CD14-positive monocyte (primary cell): Measurements from ENCODE around the gene PRRX2. TPM values are rescaled to one million over a fixed set of nuclear protein-coding genes. Genes with fewer than 3 reads are reported as not detected.

Source experiments
- DNase-seq, 3 donors: peaks; one replicate each; pipeline ENCODE4 v3.0.0-alpha.2; 2011 to 2022
- H2AFZ ChIP-seq: 2 replicates; pipeline ENCODE4 v1.6.0; 2012; ENCODE audit warnings: mild to moderate bottlenecking, low read depth, low read length, inconsistent platforms; ENCODE audit not compliant: insufficient read depth, poor library complexity, severe bottlenecking
- H3K27ac ChIP-seq, 2 donors: 1 replicate in 1 of 2; 2 replicates in 1 of 2; pipeline ENCODE4 v1.5.1; 2012 to 2013; ENCODE audit warnings: low read length in 2 of 2, control low read depth in 1 of 2, inconsistent platforms in 1 of 2, low read depth in 1 of 2, mild to moderate bottlenecking in 1 of 2
- H3K27me3 ChIP-seq, 2 donors: one replicate each; pipeline versions ENCODE4 v1.6.0 to v1.6.1; 2011 to 2013; ENCODE audit warnings: low read length in 2 of 2; ENCODE audit not compliant: control insufficient read depth in 2 of 2, insufficient read depth in 2 of 2
- H3K36me3 ChIP-seq, 2 donors: replicated peaks in 1 of 2; 1 replicate in 1 of 2; 2 replicates in 1 of 2; pipeline versions ENCODE4 v1.5.1 to v1.6.1; 2012 to 2013; ENCODE audit warnings: low read length in 2 of 2, control low read depth in 1 of 2, inconsistent platforms in 1 of 2, mild to moderate bottlenecking in 1 of 2; ENCODE audit not compliant: insufficient read depth in 2 of 2, control insufficient read depth in 1 of 2
- H3K4me1 ChIP-seq, 2 donors: 1 replicate in 1 of 2; 2 replicates in 1 of 2; pipeline versions ENCODE4 v1.5.1 to v1.6.1; 2012 to 2013; ENCODE audit warnings: low read length in 2 of 2, control low read depth in 1 of 2, inconsistent platforms in 1 of 2, mild to moderate bottlenecking in 1 of 2, moderate library complexity in 1 of 2; ENCODE audit not compliant: insufficient read depth in 2 of 2, control insufficient read depth in 1 of 2
- H3K4me2 ChIP-seq: replicated peaks from 2 replicates; pipeline ENCODE3; 2012; ENCODE audit warnings: low read length, moderate library complexity, mild to moderate bottlenecking; ENCODE audit not compliant: poor library complexity, severe bottlenecking; ENCODE audit errors: extremely low read depth
- H3K4me3 ChIP-seq, 3 experiments: fragments of 200-600 bp in 1 of 3; sonication (generic) in 1 of 3; replicated peaks in 1 of 3; 1 replicate in 2 of 3; 2 replicates in 1 of 3; pipeline ENCODE4 v1.5.1; 2011 to 2013; ENCODE audit warnings: low read length in 3 of 3, mild to moderate bottlenecking in 3 of 3, control low read depth in 2 of 3, low read depth in 2 of 3, inconsistent platforms in 1 of 3, moderate library complexity in 1 of 3
- H3K79me2 ChIP-seq: 2 replicates; pipeline ENCODE4 v1.6.0; 2012; ENCODE audit warnings: mild to moderate bottlenecking, control low read depth, inconsistent platforms, low read length, moderate library complexity; ENCODE audit not compliant: insufficient read depth
- H3K9ac ChIP-seq: 2 replicates; pipeline ENCODE4 v1.6.0; 2017; ENCODE audit warnings: low read length, mild to moderate bottlenecking; ENCODE audit not compliant: insufficient read depth, poor library complexity, severe bottlenecking
- H3K9me3 ChIP-seq, 2 donors: replicated peaks in 1 of 2; 1 replicate in 1 of 2; 2 replicates in 1 of 2; pipeline versions ENCODE4 v1.5.1 to v1.6.1; 2012 to 2013; ENCODE audit warnings: low read length in 2 of 2, control low read depth in 1 of 2; ENCODE audit not compliant: control insufficient read depth in 1 of 2, insufficient read depth in 1 of 2
- H4K20me1 ChIP-seq: 2 replicates; pipeline ENCODE4 v1.6.0; 2012; ENCODE audit warnings: mild to moderate bottlenecking, low read length, control low read depth, moderate library complexity; ENCODE audit not compliant: insufficient read depth
- H3K27ac Mint-ChIP-seq, 7 donors: one replicate each; pipeline ENCODE4 v1.8.0; 2020; ENCODE audit warnings: mild to moderate bottlenecking in 7 of 7, mixed read lengths in 7 of 7, moderate library complexity in 6 of 7, inconsistent platforms in 2 of 7
- H3K27me3 Mint-ChIP-seq, 3 donors: one replicate each; pipeline ENCODE4 v1.8.0; 2021 to 2022; ENCODE audit warnings: low read depth in 3 of 3, mild to moderate bottlenecking in 3 of 3, mixed read lengths in 3 of 3, moderate library complexity in 3 of 3, inconsistent platforms in 1 of 3
- H3K36me3 Mint-ChIP-seq, 2 donors: one replicate each; pipeline ENCODE4 v1.8.0; 2020; ENCODE audit warnings: mixed read lengths in 2 of 2, inconsistent platforms in 1 of 2, mild to moderate bottlenecking in 1 of 2
- H3K4me1 Mint-ChIP-seq: one replicate; pipeline ENCODE4 v1.8.0; 2020; ENCODE audit warnings: mild to moderate bottlenecking, mixed read lengths
- H3K4me3 Mint-ChIP-seq, 2 donors: one replicate each; pipeline ENCODE4 v1.8.0; 2020; ENCODE audit warnings: mild to moderate bottlenecking in 2 of 2, mixed read lengths in 2 of 2, moderate library complexity in 1 of 2
- H3K9me3 Mint-ChIP-seq, 7 donors: one replicate each; pipeline ENCODE4 v1.8.0; 2020 to 2022; ENCODE audit warnings: mixed read lengths in 7 of 7, mild to moderate bottlenecking in 6 of 7, moderate library complexity in 6 of 7, inconsistent platforms in 2 of 7
- CTCF ChIP-seq: fragments of 200-600 bp; IDR thresholded peaks from one replicate; pipeline ENCODE4 v1.8.0; 2022; ENCODE audit warnings: antibody characterized with exemption, mild to moderate bottlenecking
- WGBS: methylation state at CpG from one replicate; pipeline ENCODE4 v1.1.5; 2013; ENCODE audit warnings: missing lambda C conversion rate; ENCODE audit not compliant: insufficient coverage; 5-methylcytosine and 5-hydroxymethylcytosine counted together
- intact Hi-C, 2 donors: fragments of 100-400 bp; cut with micrococcal nuclease; formaldehyde crosslinking; loops; one replicate each; pipeline versions ENCODE4 v1.15.0 to v1.15.1; 2023
- polyA plus RNA-seq, 3 donors: library from polyadenylated mRNA; depleted of rRNA in 1 of 3; unstranded in 2 of 3; stranded (reverse) in 1 of 3; fragments of 300-500 nt in 2 of 3; fragments of >200 nt in 1 of 3; fragmentation: Illumina TruSeq in 2 of 3; gene quantifications; 1 replicate in 2 of 3; 2 replicates in 1 of 3; pipeline ENCODE4 v1.2.3, GENCODE V29; 2012 to 2021

Gene PRRX2
- polyA plus RNA-seq, 3 donors = not detected

- Mint-ChIP-seq H3K9me3 (peaks cover 0 to 4% (median 0%) of the 10 kb centered on the region in 7 donors), H3K36me3 (no peaks in the 10 kb centered on the region), H3K27ac (no peak overlapping the region), H3K27me3 (peaks cover 51 to 75% (median 51%) of the 10 kb centered on the region in 3 donors), H3K4me3 (peak overlapping the region in 1 of 2 donors; percentile 13), H3K4me1 (peaks cover 5% of the 10 kb centered on the region)
- no peak for DNase-seq
- TF ChIP-seq CTCF = no peak
- WGBS = no CpG with 5 or more reads among the region's 3 CpGs
- Histone ChIP-seq H2AFZ (no peak overlapping the region), H4K20me1 (no peaks in the 10 kb centered on the region), H3K4me1 (no peaks in the 10 kb centered on the region), H3K4me2 (no peak overlapping the region), H3K27me3 (peaks cover 9 to 45% of the 10 kb centered on the region in 2 donors), H3K9ac (no peak overlapping the region), H3K27ac (no peak overlapping the region), H3K4me3 (no peak overlapping the region), H3K9me3 (peaks cover 0 to 5% of the 10 kb centered on the region in 2 donors), H3K36me3 (no peaks in the 10 kb centered on the region), H3K79me2 (no peaks in the 10 kb centered on the region)
- intact Hi-C loops = no loop called here
Measured at GRCh38 chr9:129695870-129696269, 30.4 kb downstream of the PRRX2 start.

GRCh38 chr9:129696944-129697655 is 31.7 kb downstream of the PRRX2 start:
- no peak overlapping the region for H3K4me3 ChIP-seq
- H3K9me3 Mint-ChIP-seq = peaks cover 0 to 4% (median 0%) of the 10 kb centered on the region in 7 donors
- 7% methylated on average over 58 of the region's 71 CpGs for WGBS
- no peaks in the 10 kb centered on the region for H3K4me1 ChIP-seq
- no peaks in the 10 kb centered on the region for H3K36me3 ChIP-seq
- H3K27ac Mint-ChIP-seq = peak overlapping the region in 1 of 7 donors; percentile 9
- no peak for TF ChIP-seq CTCF
- intact Hi-C loops = no loop called here
- H3K36me3 Mint-ChIP-seq = no peaks in the 10 kb centered on the region
- no peak overlapping the region for H3K9ac ChIP-seq
- peak overlapping the region in 1 of 2 donors; percentile 85 for H3K4me3 Mint-ChIP-seq
- H2AFZ ChIP-seq = no peak overlapping the region
- peaks cover 0 to 5% of the 10 kb centered on the region in 2 donors for H3K9me3 ChIP-seq
- no peak overlapping the region for H3K27ac ChIP-seq
- peaks cover 9 to 45% of the 10 kb centered on the region in 2 donors for H3K27me3 ChIP-seq
- H3K27me3 Mint-ChIP-seq = peaks cover 53 to 75% (median 55%) of the 10 kb centered on the region in 3 donors
- DNase-seq = no peak
- no peaks in the 10 kb centered on the region for H4K20me1 ChIP-seq
- H3K4me1 Mint-ChIP-seq = peaks cover 5% of the 10 kb centered on the region
- no peak overlapping the region for H3K4me2 ChIP-seq
- no peaks in the 10 kb centered on the region for H3K79me2 ChIP-seq
